Testis (tissue), 2 donors: ENCODE results near the gene RNU4-1.

Experiments used
- POLR2A ChIP-seq: fragments of 450-650 bp; IDR thresholded peaks from one replicate; pipeline ENCODE4 v1.6.1; 2017; ENCODE audit warnings: antibody characterized with exemption, mild to moderate bottlenecking, moderate library complexity
- TF ChIP-seq, protein P1 (sequence below), 3 experiments: fragments of 450-650 bp in 2 of 3; fragments of 200-600 bp in 1 of 3; sonication (generic) in 1 of 3; IDR thresholded peaks; one replicate each; pipeline ENCODE4 v1.5.1; 2016 to 2019; ENCODE audit warnings: antibody characterized with exemption in 3 of 3, mild to moderate bottlenecking in 2 of 3, moderate library complexity in 1 of 3

DNA sequence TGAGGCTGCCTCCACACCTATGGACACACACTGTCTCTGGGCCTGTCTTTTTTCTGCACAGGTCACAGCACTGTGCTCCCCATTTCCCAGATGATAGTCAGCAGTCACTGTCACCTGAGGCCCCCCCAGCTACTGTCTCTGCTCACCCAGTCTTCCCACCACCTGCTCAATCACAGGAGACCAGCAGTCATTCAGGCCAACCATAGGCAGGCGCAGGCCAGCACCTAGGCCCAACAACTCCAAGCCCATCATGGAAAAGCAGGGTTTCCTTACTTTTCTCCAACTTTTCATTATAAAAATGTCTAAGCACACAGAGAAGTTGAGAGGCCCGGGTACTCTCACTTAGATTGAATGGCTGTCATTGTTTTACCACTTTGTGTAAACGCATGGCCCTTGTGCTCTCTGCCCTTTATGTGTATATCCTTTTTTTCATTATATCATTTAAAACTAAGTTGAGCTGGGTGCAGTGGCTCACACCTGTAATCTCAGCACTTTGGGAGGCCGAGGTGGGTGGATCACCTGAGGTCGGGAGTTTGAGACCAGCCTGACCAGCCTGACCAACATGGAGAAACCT is 34.6 kb downstream of the RNU4-1 start:
- TF ChIP-seq, protein P1, sequence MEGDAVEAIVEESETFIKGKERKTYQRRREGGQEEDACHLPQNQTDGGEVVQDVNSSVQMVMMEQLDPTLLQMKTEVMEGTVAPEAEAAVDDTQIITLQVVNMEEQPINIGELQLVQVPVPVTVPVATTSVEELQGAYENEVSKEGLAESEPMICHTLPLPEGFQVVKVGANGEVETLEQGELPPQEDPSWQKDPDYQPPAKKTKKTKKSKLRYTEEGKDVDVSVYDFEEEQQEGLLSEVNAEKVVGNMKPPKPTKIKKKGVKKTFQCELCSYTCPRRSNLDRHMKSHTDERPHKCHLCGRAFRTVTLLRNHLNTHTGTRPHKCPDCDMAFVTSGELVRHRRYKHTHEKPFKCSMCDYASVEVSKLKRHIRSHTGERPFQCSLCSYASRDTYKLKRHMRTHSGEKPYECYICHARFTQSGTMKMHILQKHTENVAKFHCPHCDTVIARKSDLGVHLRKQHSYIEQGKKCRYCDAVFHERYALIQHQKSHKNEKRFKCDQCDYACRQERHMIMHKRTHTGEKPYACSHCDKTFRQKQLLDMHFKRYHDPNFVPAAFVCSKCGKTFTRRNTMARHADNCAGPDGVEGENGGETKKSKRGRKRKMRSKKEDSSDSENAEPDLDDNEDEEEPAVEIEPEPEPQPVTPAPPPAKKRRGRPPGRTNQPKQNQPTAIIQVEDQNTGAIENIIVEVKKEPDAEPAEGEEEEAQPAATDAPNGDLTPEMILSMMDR (IDR thresholded peaks at IDR 0.05) = no peak
- no peak for TF ChIP-seq POLR2A
